NCI-H774 (cell line): ENCODE data around the gene DAB2.

Source experiments
- DNase-seq: peaks from one replicate; lab custom pipeline; 2025; lab: John Stamatoyannopoulos, UW

Gene DAB2

GRCh38 chr5:39447968-39448367 lies 23.2 kb upstream of the DAB2 start:
- DNase-seq = no peak

DNA sequence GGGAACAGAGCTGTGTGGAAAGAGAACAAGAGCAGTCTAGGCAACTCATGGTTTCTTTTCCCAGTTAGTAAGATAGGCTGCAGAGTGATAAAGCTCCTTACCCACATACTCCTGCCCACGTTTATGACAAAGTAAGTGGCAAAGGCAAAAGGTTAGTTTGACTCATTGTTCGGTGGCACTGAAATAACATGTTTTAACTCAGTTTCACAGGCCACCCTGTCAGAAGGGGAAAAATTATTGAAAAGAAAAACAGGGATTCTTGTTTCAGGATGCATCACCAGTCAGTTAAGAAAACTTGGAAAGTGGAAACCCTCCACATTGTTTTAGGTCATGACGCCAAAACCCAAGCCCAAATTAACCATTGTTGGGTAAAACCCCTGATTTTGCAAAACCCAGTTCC lies 22.3 kb upstream of the DAB2 start:
- no peak for DNase-seq

GRCh38 chr5:39446231-39446630 lies 21.5 kb upstream of the DAB2 start:
- DNase-seq = no peak

GRCh38 chr5:39443911-39444310 lies 19.1 kb upstream of the DAB2 start:
- DNase-seq = no peak

DNA sequence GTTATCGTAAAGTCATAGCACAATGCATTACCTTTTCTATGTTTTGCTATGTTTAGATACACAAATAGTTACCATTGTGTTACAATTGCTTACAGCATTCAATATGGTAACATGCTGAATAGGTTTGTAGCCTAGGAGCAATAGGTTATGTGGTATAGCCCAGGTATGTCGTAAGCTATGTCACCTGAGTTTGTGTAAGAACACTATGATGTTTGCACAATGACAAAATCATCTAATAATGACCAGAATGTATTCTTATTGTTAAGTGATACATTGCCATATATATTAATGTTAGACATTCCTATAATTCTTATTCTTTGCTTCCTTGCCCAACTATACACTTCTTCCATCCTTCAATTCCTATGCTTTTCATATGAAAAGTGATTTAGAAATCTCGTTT lies 18.2 kb upstream of the DAB2 start:
- no peak for DNase-seq

DNA sequence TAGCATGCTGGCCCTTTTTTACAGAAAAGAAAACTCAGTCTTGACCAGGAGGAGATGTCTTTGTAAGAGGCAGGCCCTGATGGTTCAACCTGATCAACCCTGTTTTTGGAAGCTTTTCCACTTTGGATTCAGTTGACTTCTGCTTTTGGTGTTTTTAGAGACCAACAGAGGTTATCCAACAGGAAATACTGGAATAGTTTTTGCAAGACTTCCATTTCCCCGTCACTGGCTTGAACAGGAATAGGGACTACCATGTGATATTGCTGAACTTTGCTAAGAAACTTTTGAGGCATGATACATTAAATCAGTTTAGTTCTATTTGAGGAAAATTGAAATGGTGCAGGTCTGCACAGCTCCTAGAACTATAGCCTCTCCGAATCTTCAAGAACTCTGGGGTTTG lies 17.1 kb upstream of the DAB2 start:
- no peak for DNase-seq

DNA sequence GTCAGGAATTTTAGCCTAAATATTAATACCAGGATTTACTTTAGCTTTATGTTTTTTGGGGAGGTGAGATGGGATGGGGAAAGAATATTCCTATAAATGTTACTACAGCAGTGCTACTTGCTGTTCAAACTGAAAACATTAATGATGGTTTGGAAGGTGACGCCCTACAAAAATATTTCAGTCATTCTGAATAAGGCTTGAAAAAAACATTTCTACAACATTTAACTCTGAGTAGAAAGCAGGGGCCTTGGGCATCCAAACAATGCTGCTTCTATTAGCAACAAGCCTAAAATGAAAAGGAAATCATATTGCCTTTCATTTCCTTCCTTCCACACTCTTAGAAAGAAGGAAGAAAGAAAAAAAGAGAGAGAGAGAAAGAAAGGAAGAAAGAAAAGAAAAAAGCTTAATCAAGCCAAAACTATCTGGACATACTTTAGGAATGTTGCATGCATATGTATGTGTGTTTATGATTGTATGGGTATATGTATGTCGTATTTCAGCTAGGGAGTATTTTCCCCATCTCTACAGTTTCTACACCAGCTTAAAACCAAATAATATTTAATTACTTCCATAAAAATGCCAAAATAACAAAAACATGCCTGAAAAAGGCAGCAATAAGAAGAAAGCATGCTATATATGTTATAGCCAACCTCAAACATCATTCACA lies 16.3 kb upstream of the DAB2 start:
- DNase-seq = no peak

GRCh38 chr5:39440192-39440957 lies 15.6 kb upstream of the DAB2 start:
- no peak for DNase-seq

- no peak for DNase-seq
These were observed 14.9 kb upstream of the DAB2 start for GRCh38 chr5:39439582-39440162.

GRCh38 chr5:39437467-39437866 lies 12.7 kb upstream of the DAB2 start:
- no peak for DNase-seq

- DNase-seq = no peak
These were observed 9.1 kb upstream of the DAB2 start for GRCh38 chr5:39433848-39434247.

GRCh38 chr5:39432696-39433530 lies 8.1 kb upstream of the DAB2 start:
- DNase-seq = no peak

GRCh38 chr5:39430461-39430860 lies 5.7 kb upstream of the DAB2 start:
- no peak for DNase-seq

DNA sequence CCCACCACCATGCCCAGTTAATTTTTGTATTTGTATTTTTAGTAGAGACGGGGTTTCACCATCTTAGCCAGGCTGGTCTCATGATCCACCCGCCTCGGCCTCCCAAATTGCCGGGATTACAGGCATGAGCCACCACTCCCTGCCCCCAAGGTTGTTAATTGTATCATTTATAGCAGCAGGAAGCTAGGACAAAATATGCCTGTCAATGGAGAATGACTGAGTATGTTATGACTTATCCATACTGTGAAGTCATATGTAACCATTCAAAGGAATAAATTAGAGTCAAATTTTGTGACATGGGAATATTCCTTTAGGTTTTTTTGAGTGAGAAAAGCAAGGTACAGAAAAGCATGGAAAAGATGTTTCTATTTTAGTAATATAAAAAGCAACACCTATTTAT lies 3.9 kb upstream of the DAB2 start:
- no peak for DNase-seq

GRCh38 chr5:39427633-39428032 lies 2.9 kb upstream of the DAB2 start:
- no peak for DNase-seq

GRCh38 chr5:39427229-39427628 lies 2.4 kb upstream of the DAB2 start:
- DNase-seq = no peak

GRCh38 chr5:39426746-39427105 lies 1.9 kb upstream of the DAB2 start:
- no peak for DNase-seq

DNA sequence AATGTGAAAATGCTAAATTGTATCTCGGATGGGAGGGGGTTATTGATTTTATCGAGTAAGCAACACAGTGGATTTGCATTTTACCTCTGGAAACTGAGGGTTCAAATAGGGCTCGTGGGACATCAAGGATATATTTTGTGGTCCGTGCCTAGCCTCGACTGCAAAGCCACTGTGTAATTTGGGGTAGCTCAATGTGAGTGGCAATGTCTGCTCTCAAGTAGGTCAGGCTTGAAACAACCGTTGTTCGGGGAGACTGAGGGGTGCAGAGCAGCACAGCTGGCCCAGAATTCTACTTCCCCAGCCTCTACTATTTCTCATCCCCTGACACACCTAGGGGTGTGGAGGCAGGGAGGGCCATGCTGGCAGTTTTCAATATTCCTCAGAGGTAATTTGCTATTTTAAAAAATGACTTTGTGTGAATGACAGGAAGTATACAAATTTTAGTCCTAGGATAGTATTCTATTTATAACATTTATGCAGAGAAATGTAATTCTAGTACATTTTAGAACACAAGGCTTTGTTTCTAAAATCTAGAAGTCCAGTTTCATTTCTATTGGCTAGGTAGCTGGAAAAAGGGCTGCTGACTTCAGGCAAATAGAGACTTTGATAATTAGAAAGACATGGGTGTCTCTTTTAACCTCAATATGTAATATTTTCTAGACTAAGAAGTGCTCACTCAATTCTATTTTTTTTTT lies 1.4 kb upstream of the DAB2 start:
- DNase-seq = no peak

DNA sequence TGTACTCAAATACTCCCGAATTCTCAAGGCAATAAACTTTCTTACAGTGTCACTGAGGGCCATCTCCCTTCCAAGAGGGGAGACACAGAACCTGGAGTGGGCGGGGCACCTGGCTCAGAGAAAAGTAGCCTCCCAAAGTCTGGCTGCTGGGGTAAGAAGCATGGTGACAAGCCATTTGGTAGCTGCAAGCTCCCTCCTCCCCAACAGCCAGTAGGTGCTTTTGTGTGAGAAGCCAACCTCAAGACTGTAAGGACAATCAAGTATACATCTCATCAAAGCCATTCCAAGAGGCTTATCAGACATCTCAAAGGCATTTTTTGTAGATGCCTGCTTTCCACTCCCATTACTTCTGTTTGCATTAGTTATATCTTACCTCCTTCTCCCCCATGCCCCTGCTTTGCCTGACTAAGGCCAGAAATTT lies 1.4 kb downstream of the DAB2 start:
- DNase-seq = no peak

DNA sequence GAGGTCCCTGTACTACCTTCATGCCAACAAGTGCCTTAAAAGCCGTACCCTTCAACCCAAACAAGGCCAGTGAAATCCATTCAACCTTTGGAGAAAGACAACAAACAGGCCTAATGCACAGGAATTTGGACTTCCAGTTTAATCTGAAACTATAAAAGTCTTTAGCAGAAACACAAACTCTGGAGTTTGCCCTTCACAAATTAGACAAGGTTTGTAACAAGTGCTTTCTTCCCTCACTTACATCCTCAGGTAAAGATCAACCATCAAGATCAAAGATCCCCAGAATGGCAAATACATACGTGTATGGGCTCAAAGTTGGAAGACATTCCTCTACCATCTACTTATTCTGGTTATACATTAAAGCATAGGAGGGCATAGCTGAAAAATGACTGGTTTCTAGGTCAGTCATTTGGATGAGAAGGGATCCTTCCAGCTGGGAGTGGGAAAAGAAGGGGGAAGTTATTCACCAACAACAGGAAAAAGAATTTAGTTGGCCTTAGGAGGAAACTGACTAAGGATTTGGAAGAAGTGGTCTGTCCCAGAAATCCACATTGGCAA lies 2.0 kb downstream of the DAB2 start:
- no peak for DNase-seq

DNA sequence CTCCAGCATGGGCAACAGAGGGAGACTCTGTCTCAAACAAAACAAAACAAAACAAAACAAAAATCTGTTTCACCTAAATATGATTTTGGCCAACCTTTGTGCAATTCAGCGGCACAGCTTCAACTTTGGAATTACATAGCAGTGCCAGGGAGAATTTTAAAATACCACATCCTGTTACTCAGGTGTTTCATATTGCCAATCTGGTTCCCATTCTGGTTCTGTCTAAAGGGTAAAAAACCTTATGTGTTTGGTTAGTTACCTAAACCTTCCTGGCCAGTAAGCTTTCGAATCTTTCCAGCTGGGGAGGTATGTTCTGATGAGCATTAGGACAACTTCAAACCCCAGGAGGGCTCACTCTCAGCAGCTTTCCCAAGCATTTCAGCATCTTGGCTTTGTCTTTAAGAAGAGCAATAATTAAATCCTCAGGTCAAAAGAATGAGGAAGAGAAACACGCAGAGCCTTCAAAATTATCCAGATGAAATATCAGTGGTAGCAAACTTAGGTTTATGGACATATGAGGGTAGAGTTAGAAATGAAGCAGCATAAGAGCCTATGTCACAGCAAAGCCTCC lies 2.7 kb downstream of the DAB2 start:
- DNase-seq = no peak
